ENCODE measurements around the gene TMEM94.

The TMEM94 gene

DNA sequence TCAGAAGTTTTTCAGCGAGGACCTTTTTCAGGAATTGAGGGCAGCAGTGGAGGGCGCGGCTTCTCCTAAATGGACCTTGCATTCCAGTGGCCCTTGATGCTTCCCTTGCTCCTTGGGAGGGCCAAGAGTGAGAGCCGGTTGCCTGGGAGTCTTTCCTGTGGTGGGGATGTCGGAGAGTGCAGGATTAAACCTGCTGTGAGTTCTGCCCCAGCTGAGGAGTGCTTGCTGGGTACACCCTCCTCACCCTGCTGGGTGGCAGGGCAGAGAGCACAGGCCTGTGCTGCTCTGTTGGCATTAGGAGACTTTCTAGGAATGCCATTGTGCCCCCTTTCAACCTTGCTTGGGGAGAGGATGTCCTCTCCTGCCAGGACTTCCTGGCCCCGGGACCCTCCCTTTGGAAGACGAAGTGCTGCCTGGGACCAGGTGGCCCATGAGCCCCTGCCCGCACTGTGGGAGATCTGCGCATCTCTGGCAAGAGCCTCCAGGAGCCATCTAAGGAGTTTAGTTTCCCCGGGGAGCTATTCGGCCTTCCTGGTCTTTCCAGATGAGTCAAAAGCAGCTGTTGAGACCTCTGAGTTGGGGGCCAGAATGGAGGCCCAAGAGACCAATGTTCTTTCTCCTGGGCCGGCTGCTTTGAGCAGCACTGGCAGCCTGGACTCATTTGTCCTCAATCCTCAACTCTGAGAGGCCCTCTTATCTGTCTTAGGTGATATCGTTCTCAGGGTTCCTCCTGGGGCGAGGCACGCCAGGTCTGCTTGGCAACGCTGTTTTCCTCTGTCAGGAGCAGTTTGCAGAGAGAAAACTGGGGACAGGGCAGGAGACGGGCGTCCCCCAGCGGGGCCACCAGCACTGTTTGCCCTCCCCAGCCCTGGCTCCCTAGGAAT, 74.6 kb downstream of the TMEM94 start:
- no peak for DNase-seq

DNA sequence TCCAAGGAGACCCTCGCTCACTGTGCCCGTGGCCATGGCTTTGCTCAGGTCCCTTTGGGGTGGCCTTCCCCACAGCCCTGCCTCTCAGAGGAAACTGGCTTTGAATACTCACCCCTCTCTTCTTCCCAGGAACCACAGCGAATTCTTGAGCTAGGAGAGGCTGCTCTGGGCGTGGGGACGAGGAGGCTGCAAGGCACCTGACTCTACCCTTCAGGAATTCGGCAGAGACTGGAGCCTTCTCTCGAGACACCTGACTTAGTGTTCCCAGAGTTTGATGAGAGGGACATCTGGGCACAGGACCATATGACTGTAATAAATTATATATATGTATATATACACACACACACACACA, 75.3 kb downstream of the TMEM94 start:
- DNase-seq, result no peak

DNA sequence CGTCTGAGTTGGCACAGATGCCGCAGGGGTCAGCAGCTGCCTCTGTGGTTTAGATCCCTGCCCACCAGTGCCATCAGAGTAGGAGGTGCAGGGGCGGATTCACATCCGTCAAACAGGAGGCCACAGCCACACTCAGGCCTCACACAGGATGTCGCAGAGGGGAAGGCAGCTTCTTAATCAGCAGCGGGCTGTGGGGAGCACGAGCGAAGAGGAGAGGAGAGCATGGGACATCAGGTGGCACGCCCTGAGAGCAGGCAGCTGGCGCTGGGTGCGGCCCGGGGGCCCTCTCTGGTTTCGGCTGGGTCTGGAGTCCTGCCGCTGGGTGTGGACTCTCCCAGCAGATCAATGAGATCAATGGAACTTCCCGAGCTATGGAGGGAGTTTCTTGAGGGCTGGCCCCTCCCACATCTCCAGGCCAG, 78.7 kb downstream of the TMEM94 start:
- no peak for DNase-seq

DNA sequence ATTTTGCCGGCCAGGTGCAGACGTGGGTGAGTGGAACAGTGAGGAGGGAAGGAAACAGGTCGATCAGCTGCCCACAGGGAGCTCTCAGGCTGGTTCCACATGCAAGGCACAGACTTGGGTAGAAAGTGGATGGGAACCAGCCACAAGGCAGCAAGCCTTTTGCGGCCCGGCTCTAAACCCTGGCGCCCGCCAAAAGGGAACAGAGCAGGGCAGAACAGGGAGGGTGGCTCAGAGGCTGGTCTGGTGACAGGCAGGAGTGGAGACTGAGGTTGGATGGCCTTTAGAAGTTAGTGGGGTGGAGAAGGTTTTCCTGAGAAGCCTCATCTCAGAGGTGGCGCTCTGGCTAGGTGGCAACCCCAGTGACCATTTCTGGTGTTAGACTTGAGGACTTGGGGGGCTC, 79.4 kb downstream of the TMEM94 start:
- no peak for DNase-seq

DNA sequence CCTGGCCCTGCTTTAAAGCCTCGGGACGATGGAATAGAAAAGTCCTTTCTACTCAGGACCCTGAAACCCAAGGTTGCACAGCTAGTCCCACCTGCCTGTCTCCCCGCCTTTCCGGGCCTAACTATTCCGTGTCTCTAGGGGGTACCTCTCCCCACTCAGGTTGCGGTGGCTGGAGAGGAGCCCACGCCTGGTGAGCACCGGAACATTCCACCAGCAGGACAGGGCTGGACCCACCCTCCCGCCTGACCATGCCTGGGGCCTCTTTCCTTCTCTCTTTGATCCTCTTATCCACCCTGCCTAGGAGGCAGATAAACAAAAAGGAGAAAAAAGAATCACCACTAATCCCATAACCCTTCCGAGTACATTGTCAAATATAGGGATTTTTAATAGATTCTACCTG, 79.9 kb downstream of the TMEM94 start:
- DNase-seq, result no peak

DNA sequence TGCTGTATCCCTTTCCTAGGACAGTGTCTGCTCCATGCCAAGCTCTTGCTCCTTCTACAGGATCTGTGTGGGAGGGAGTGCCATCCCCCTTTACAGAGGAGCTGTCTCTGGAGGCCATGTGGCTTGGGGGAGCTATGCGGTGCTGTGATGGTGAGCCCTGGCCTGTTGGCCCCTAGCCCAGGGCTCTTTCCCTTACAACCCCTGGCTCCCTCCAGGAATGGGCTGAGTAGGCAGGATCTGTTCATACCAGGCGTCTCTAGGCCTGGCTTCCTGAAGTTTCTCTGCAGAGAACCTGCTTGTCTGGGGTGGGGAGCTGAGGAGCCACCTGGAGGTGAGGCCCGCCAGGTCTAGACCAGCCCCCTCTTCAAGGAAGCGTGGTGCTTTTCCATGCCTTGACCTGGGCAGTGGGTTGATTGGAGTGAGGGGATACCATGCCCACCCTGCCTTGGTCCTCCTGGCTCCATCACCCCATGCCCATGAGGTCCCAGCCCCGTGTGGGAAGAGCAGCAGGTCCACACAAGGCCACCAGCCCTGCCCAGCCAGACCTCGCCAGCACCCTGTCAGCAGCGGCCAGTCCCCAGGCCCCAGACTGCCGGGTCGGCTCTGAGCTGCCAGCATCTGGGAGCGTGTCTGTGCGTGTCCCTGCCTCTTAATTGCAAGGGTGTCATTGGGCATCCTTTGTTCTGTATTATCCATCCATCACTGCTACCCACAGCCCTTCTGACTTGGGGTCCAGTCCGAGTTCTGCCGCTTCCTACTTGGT, 83.7 kb downstream of the TMEM94 start:
- no peak for DNase-seq

DNA sequence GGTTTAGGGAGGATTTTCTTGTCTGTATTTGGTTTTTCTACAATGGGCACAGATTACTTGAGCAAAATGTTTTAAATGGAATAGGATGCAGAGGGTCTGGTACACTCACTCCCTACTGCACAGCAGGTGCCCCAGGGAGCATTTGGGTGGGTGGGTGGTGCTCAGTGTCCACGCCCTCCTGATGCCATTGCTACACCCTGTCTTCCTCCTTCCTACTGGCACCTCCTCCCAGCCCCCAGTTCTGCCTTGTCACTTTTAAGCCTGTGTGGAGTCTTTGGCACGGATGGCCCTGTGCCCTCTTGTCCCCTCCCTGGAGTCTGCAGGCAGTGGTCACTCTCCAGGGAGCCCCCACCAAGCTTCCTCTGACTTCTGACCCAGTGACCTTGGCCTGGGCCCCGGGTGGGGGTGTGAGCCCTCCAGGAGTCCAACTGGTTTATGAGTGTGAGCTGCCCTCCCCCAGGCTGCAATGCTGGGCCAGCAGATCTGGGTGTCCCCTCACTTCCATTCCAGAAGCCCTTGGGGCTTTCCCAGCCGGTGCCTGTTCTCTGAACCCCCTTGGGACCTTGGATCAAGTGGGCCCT, 84.6 kb downstream of the TMEM94 start:
- DNase-seq, result no peak

DNA sequence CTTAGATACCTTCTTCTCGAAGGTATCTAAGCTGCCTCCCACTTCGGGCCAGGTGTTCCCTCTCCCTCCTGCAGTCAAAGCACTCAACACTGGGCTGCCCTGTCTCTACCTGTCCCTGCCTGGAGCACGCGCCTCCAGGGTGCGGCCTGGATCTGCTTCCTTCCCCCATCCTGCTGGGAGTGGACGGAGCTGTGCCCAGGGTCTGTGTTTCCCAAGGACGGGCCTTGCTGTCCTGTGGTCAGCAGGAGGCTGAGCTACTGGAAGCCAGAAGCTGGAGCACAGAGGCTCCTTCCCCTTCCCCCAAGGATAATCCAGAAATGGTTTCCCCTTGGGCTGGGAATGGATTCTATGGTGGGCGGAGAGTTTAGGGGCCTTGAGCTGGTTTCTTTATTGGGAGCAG, 85.8 kb downstream of the TMEM94 start:
- DNase-seq, result no peak

DNA sequence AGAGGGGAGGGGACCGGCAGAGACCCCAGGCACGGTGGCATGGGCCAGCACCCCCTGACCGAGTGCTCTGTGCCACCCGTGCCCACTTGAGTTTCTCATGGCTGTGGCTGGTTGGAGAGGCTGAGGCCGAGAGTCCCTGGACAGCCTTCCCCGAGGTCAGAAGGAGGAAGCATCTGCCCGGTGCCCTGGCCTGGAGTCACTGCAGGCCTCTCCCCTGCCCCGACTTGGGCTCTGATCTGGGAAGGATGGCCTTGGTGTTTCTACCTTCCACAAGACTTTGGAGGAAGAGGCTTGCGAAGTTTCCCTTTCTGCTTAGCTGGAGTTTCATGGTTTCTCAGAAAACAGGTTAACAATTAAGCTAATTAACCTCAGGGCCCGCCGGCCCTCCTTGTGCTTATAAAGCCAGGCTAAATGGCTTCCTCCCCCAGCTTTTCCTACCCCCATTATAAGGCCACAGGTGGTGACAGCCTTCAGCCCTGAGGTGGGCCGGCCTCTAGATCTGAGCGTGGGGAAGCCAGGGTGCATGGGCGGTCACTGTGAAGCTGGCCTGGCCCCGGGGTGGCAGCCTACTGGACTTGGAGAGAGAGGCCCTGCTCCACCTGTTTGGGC, 86.4 kb downstream of the TMEM94 start:
- DNase-seq, result no peak

DNA sequence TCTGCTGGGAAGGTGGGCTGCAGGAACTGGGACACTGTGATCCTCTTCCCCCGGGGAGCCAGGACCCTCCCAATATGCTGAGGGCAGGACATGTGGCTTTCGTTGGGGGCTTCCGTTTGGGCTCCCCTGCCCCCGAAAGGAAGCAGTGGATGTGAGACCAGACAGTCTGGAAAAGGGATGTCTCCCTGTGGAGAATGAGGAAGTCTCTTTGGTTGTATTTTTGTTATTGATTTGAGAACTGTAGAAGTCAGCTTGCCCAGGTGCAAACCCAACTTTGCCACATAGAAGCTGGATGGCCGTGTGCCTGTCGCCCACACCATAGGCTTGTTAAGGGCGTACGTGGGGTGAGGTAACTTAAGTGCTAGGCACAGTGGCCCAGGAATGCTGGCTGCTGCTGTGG, 87.8 kb downstream of the TMEM94 start:
- no peak for DNase-seq

DNA sequence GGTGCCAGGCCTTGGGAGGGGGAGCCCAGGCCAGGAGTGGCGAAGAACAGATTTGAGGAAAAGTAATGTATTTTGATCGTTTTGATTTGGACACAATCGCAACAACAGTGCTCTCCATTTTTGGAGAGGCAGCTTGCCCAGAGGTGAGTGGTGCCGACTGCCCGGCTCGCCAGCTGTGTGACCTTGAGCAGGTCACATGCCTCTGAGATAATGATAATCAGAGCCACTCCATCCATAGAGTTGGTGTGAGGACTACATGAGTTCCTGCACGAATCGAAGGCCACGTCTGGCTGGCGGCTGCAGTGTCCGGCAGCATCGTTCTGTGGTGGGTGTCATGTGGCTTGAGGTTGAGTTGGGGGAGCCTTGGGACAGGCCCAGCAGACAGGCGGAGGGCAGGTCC, 89.7 kb downstream of the TMEM94 start:
- no peak for DNase-seq

DNA sequence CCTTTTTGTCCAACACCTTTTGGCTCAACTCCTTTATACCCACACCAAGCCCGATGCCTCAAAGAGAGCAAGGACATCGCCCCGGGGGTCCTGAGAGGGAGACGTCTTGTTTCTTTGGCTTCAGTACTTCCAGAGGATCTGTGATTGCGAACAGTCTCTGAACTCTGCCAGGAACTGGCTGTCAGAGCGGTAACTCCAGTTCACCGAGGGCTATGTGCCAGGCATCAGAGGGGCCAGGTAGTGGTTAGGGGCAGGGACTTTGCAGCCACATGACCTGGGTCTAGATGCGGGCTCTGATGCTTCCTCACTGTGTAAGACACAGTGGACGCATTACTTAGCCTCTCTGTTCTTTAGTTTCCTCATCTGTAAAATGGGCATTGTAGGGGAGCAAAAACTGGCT, 90.7 kb downstream of the TMEM94 start:
- DNase-seq, result no peak

DNA sequence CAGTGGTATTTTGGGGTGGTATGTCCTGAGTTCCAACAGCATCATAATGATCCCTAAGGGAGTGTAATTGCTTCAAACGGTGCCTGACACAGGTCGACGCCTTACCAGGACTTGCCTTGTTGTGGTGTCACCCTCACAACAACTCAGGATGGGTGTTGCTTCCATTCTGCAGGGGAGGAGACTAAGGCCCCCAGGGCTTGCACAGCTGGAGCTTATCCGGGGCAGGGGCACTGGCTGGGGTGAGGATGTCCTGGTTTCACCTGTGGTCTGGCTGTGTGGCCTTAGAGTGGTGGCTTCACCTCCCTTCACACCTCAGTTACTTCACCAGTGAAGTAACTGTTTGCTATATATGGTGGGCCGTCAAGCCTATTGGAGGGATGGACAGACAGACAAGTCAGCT, 92.4 kb downstream of the TMEM94 start:
- no peak for DNase-seq

Measured in MV-4-11 (cell line).